GM18505 (cell line): Measurements from ENCODE around the gene PGP.

Experiments
- ATAC-seq: cut with Tn5 transposase; IDR thresholded peaks from one replicate; pipeline ENCODE4 v1.9.1; 2021; ENCODE audit not compliant: unreplicated experiment
- POLR2A ChIP-seq: IDR thresholded peaks from 4 replicates; pipeline ENCODE4 v1.6.1; 2011; ENCODE audit warnings: borderline replicate concordance; ENCODE audit not compliant: insufficient read depth, insufficient read length; ENCODE audit errors: extremely low read depth

Gene PGP

GRCh38 chr16:2172688-2173335 is 41.8 kb downstream of the PGP start:
- ATAC-seq = no peak
- no peak for TF ChIP-seq POLR2A

GRCh38 chr16:2171601-2172178 is 43.0 kb downstream of the PGP start:
- no peak for TF ChIP-seq POLR2A
- no peak for ATAC-seq

- no peak for ATAC-seq
- TF ChIP-seq POLR2A = no peak
Measured at GRCh38 chr16:2170587-2171435, 43.8 kb downstream of the PGP start.

- no peak for ATAC-seq
Measured at GRCh38 chr16:2170080-2170479, 44.6 kb downstream of the PGP start.

GRCh38 chr16:2167068-2167638 is 47.5 kb downstream of the PGP start:
- no peak for TF ChIP-seq POLR2A
- ATAC-seq = no peak

More at GRCh38 chr16:2170080-2170479, 44.6 kb downstream of the PGP start:
- TF ChIP-seq POLR2A = no peak

GRCh38 chr16:2166263-2167067 is 48.2 kb downstream of the PGP start:
- no peak for ATAC-seq

GRCh38 chr16:2165861-2166260 is 48.8 kb downstream of the PGP start:
- ATAC-seq = no peak
- no peak for TF ChIP-seq POLR2A

More at GRCh38 chr16:2166263-2167067, 48.2 kb downstream of the PGP start:
- TF ChIP-seq POLR2A = no peak

GRCh38 chr16:2163211-2163881 is 51.3 kb downstream of the PGP start:
- no peak for TF ChIP-seq POLR2A
- ATAC-seq = no peak

- no peak for TF ChIP-seq POLR2A
- ATAC-seq = no peak
Measured at GRCh38 chr16:2162676-2163118, 51.9 kb downstream of the PGP start.

GRCh38 chr16:2161911-2162310 is 52.7 kb downstream of the PGP start:
- no peak for TF ChIP-seq POLR2A
- no peak for ATAC-seq
